PFSK-1 (cell line): ENCODE data around the gene RNF8.

Experiments used
- FOXP2 ChIP-seq: optimal IDR thresholded peaks from 2 replicates; pipeline ENCODE3; 2011; ENCODE audit warnings: borderline replicate concordance, control low read depth, inconsistent platforms; ENCODE audit not compliant: insufficient read depth; ENCODE audit errors: extremely low read length, extremely low read depth
- POLR2AphosphoS5 ChIP-seq: IDR thresholded peaks from 2 replicates; pipeline ENCODE4 v1.6.1; 2012; ENCODE audit warnings: low read depth, mild to moderate bottlenecking, control low read depth, low read length, moderate library complexity
- REST ChIP-seq, 2 experiments: IDR thresholded peaks; 2 replicates each; pipeline versions ENCODE4 v1.6.1 to v1.8.0; 2011 to 2012; ENCODE audit warnings: low read depth in 2 of 2, low read length in 2 of 2, control low read depth in 1 of 2, inconsistent platforms in 1 of 2, mild to moderate bottlenecking in 1 of 2, moderate library complexity in 1 of 2; ENCODE audit not compliant: insufficient read depth in 1 of 2
- SIN3A ChIP-seq: IDR thresholded peaks from 2 replicates; pipeline ENCODE4 v1.6.1; 2012; ENCODE audit warnings: mild to moderate bottlenecking, low read length, moderate library complexity, borderline replicate concordance; ENCODE audit not compliant: insufficient read depth
- TAF1 ChIP-seq: IDR thresholded peaks from 2 replicates; pipeline ENCODE4 v1.6.1; 2012; ENCODE audit warnings: low read length, control low read depth, borderline replicate concordance; ENCODE audit not compliant: insufficient read depth

GRCh38 chr6:37304766-37305165, 49.0 kb upstream of the RNF8 start:
- TF ChIP-seq POLR2AphosphoS5 (no peak), REST (IDR thresholded peaks at IDR 0.05; ENCODE audit: insufficient read depth in 1 of 2, low read depth in 2 of 2, low read length in 2 of 2) (no peak), FOXP2 (no peak), SIN3A (no peak), TAF1 (no peak)
